K562 (cell line): ENCODE results near the gene ZNF366. TPM values are rescaled to one million over a fixed set of nuclear protein-coding genes. Genes with fewer than 3 reads are reported as not detected.
A peak's percentile ranks its signal among the peaks of the same experiment; 100 is the strongest.

Source experiments
- ATAC-seq: fragments of 200-7000 bp; cut with Tn5 transposase; 3 replicates; pipeline ENCODE4 v1.9.1; 2020; ENCODE audit warnings: moderate library complexity
- BruUV-seq: library from RNA; stranded (reverse); fragments of 400-500 nt; replicated peaks from 2 replicates; lab custom pipeline; 2021; lab: Mats Ljungman, UMichigan
- CTCF ChIA-PET: fragments of 300-600 bp; formaldehyde crosslinking; extraction: SDS; loops from one replicate; lab custom pipeline; 2021; ENCODE audit warnings: low intra/inter-chr PET ratio; lab: Yijun Ruan, JAX
- POLR2A ChIA-PET: fragments of 300-600, 350-650 bp; sonication (Branson Sonifier 250); formaldehyde crosslinking; extraction: SDS; loops from one replicate; lab custom pipeline; 2021; ENCODE audit warnings: antibody characterized with exemption, inconsistent platforms; lab: Yijun Ruan, JAX
- DNase-seq, 4 experiments: peaks; one replicate each; pipeline versions ENCODE4 v3.0.0 to v3.0.0-alpha.2; 2011 to 2018; ENCODE audit warnings: low spot score in 3 of 4, mixed read lengths in 3 of 4; ENCODE audit errors: extremely low read depth in 1 of 4
- FAIRE-seq: peaks from 2 replicates; lab custom pipeline; 2011; peaks lifted over from hg19 to GRCh38; lab: Jason Lieb, UNC
- H2AFZ ChIP-seq: 2 replicates; pipeline ENCODE4 v1.6.0; 2011; ENCODE audit warnings: low read depth, low read length, control low read depth, inconsistent platforms
- H3K27ac ChIP-seq: fragments of 200-600 bp; 3 replicates; pipeline ENCODE4 v1.8.0; 2011; ENCODE audit warnings: low read depth, mild to moderate bottlenecking, control low read depth, inconsistent platforms, low read length, moderate library complexity, mixed read lengths; ENCODE audit errors: extremely low read depth
- H3K27me3 ChIP-seq, 2 experiments: fragments of 300-600 bp in 1 of 2; 2 replicates in 1 of 2; 3 replicates in 1 of 2; pipeline versions ENCODE4 v1.6.0 to v1.8.0; 2011; ENCODE audit warnings: inconsistent platforms in 2 of 2, low read length in 2 of 2, mild to moderate bottlenecking in 1 of 2, mixed read lengths in 1 of 2, moderate library complexity in 1 of 2; ENCODE audit not compliant: control insufficient read depth in 2 of 2, insufficient read depth in 2 of 2
- H3K36me3 ChIP-seq: fragments of 300-600 bp; 3 replicates; pipeline ENCODE4 v1.8.0; 2011; ENCODE audit warnings: mild to moderate bottlenecking, low read length, inconsistent platforms; ENCODE audit not compliant: control insufficient read depth, insufficient read depth
- H3K4me1 ChIP-seq, 2 experiments: fragments of 200-600 bp in 1 of 2; replicated peaks in 1 of 2; 2 replicates in 1 of 2; 3 replicates in 1 of 2; pipeline versions ENCODE4 v1.5.1 to v1.8.0; 2011; ENCODE audit warnings: inconsistent platforms in 2 of 2, low read length in 2 of 2, mild to moderate bottlenecking in 1 of 2, mixed read lengths in 1 of 2, moderate library complexity in 1 of 2; ENCODE audit not compliant: control insufficient read depth in 2 of 2, insufficient read depth in 2 of 2
- H3K4me2 ChIP-seq: 2 replicates; pipeline ENCODE4 v1.6.1; 2011; ENCODE audit warnings: low read length, control low read depth, inconsistent platforms, mixed read lengths; ENCODE audit not compliant: insufficient read depth
- H3K4me3 ChIP-seq: fragments of 200-600 bp; sonication (generic), shearing (Covaris generic); 2 replicates; pipeline ENCODE4 v1.5.1; 2016; ENCODE audit warnings: control low read depth, inconsistent platforms
- H3K79me2 ChIP-seq: fragments of 200-600 bp; 3 replicates; pipeline ENCODE4 v1.8.0; 2011; ENCODE audit warnings: low read length, inconsistent platforms; ENCODE audit not compliant: control insufficient read depth, insufficient read depth
- H3K9ac ChIP-seq, 2 experiments: 2 replicates each; pipeline versions ENCODE4 v1.6.0 to v1.6.1; 2011; ENCODE audit warnings: low read depth in 2 of 2, low read length in 2 of 2, control low read depth in 1 of 2, inconsistent platforms in 1 of 2, mild to moderate bottlenecking in 1 of 2, mixed read lengths in 1 of 2; ENCODE audit not compliant: insufficient read depth in 1 of 2
- H3K9me1 ChIP-seq: one replicate; pipeline ENCODE4 v1.6.0; 2011; ENCODE audit warnings: inconsistent platforms, mild to moderate bottlenecking, low read length, moderate library complexity; ENCODE audit not compliant: control insufficient read depth, insufficient read depth
- H3K9me3 ChIP-seq: replicated peaks from 2 replicates; pipeline ENCODE4 v1.5.1; 2011; ENCODE audit warnings: low read depth, low read length, inconsistent platforms; ENCODE audit not compliant: control insufficient read depth, insufficient read depth
- H4K20me1 ChIP-seq: replicated peaks from 2 replicates; pipeline ENCODE4 v1.6.1; 2011; ENCODE audit warnings: low read length, inconsistent platforms, mixed read lengths; ENCODE audit not compliant: control insufficient read depth, insufficient read depth
- CBX3 ChIP-seq, 2 experiments: IDR thresholded peaks; 1 replicate in 1 of 2; 2 replicates in 1 of 2; pipeline ENCODE4 v1.6.1; 2012; ENCODE audit warnings: inconsistent platforms in 2 of 2, low read length in 2 of 2, borderline replicate concordance in 1 of 2, control low read depth in 1 of 2
- CHD2 ChIP-seq: IDR thresholded peaks from 2 replicates; pipeline ENCODE4 v1.6.1; 2011; ENCODE audit warnings: low read depth, low read length
- ETV5 ChIP-seq: sonication (generic); formaldehyde crosslinking; IDR thresholded peaks from 2 replicates; pipeline ENCODE4 v1.4.0; 2020; ENCODE audit warnings: low read depth, mild to moderate bottlenecking, missing genetic modification reagents
- NCOA6 ChIP-seq: fragments of 450-650 bp; IDR thresholded peaks from 2 replicates; pipeline ENCODE4 v1.6.1; 2017; ENCODE audit warnings: mild to moderate bottlenecking
- RBM34 ChIP-seq: fragments of 200-400 bp; formaldehyde crosslinking; IDR thresholded peaks from 2 replicates; pipeline ENCODE4 v1.6.1; 2018; ENCODE audit warnings: low read length, borderline replicate concordance; ENCODE audit not compliant: insufficient read depth
- SPI1 ChIP-seq: IDR thresholded peaks from 2 replicates; pipeline ENCODE4 v1.6.1; 2011; ENCODE audit warnings: low read depth, low read length, control low read depth, borderline replicate concordance
- TFAM ChIP-seq: fragments of 250-450 bp; sonication (Bioruptor Pico); conservative IDR thresholded peaks from 2 replicates; pipeline ENCODE4 v1.5.0; 2021; ENCODE audit warnings: mild to moderate bottlenecking, moderate library complexity
- ZC3H8 ChIP-seq: fragments of 450-650 bp; IDR thresholded peaks from 2 replicates; pipeline ENCODE4 v1.6.1; 2017
- ZNF124 ChIP-seq: sonication (generic); formaldehyde crosslinking; IDR thresholded peaks from 2 replicates; pipeline ENCODE4 v1.8.1; 2022; ENCODE audit warnings: missing genetic modification reagents
- WGBS: fragments of 100-300 bp; shearing (Covaris generic); methylation state at CpG from one replicate; pipeline ENCODE4 v1.1.6; 2016; ENCODE audit warnings: low coverage, mixed read lengths; ENCODE audit not compliant: insufficient coverage; ENCODE audit errors: missing lambda C conversion rate; 5-methylcytosine and 5-hydroxymethylcytosine counted together
- in situ Hi-C: fragments of 300-500 bp; cut with MboI; formaldehyde crosslinking; loops from 4 replicates; pipeline ENCODE4 v1.15.0; 2018; ENCODE audit warnings: inconsistent platforms, mixed read lengths
- intact Hi-C: fragments of 100-400 bp; cut with micrococcal nuclease; formaldehyde crosslinking; loops from 2 replicates; pipeline ENCODE4 v1.14.2; 2022
- polyA plus RNA-seq, 8 experiments: library from polyadenylated mRNA; depleted of rRNA in 4 of 8; stranded (reverse) in 5 of 8; unstranded in 3 of 8; fragments of >200 nt; fragmentation: Nextera tagmentation in 2 of 8; fragmentation: Illumina TruSeq in 1 of 8; extraction: Ambion mirVana in 2 of 8; extraction: Trizol in 1 of 8; gene quantifications; 2 replicates each; pipeline versions ENCODE4 v1.2.1 to v1.2.3, GENCODE V29; 2011 to 2014; ENCODE audit warnings: inconsistent platforms in 1 of 8, missing spikeins in 1 of 8
- total RNA-seq, 7 experiments: library from RNA; depleted of rRNA in 6 of 7; stranded (reverse); fragments of >200 nt in 6 of 7; fragmentation: Illumina TruSeq in 2 of 7; extraction: Trizol in 2 of 7; gene quantifications; 2 replicates each; pipeline versions ENCODE4 v1.2.1 to v1.2.3, GENCODE V29; 2011 to 2021; ENCODE audit warnings: low replicate concordance in 1 of 7
- TF ChIP-seq, protein P1 (sequence below): fragments of 150-350 bp; conservative IDR thresholded peaks from 2 replicates; pipeline ENCODE4 v1.6.1; 2014; ENCODE audit warnings: low read length
- TF ChIP-seq, protein P2 (sequence below): sonication (generic); formaldehyde crosslinking; IDR thresholded peaks from 2 replicates; pipeline ENCODE4 v1.8.0; 2022; ENCODE audit warnings: mild to moderate bottlenecking, missing genetic modification reagents

The ZNF366 gene
- total and polyA plus RNA-seq, 9 of the 15 experiments (the other 6 are each of a cell fraction or from before 2014, with no cell fraction given): not detected

DNA sequence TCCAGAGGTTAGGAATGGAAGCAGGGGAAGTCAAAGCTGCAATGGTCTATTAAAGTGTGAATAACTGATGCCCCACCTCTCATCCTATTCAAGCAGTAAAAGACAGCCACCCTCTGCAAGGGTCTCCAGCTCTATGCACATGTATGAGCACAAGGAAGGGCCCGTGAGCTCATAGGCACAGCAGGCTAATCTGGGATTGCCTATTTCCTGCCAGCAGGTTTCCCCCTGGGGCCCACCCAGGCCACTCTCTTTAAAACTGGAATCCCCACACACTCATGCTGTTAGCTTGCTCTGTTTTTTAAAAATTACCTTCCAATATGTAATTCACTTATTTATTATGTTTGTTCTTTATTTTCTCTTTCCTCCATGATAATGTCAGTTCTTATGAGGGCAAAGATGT, 48.7 kb upstream of the ZNF366 start:
- in situ Hi-C loops: no loop called here
- Histone ChIP-seq H3K9me1 (no peaks in the 10 kb centered on the region), H3K9ac (no peak overlapping the region), H3K27ac (no peak overlapping the region), H4K20me1 (no peaks in the 10 kb centered on the region), H3K27me3 (no peaks in the 10 kb centered on the region), H3K79me2 (no peaks in the 10 kb centered on the region), H3K4me3 (no peak overlapping the region), H3K36me3 (no peaks in the 10 kb centered on the region), H2AFZ (peak overlapping the region; percentile 53; the same call in 1 of the 2 replicates), H3K4me2 (no peak overlapping the region), H3K9me3 (no peaks in the 10 kb centered on the region), H3K4me1 (peaks cover 20 to 25% of the 10 kb centered on the region in 2 experiments)
- BruUV-seq: no TSS peak
- ATAC-seq: no peak
- WGBS: 25% methylated on average over 1 of the region's 1 CpG
- ChIA-PET CTCF (no interaction called here), POLR2A (no interaction called here)
- no peak for FAIRE-seq
- DNase-seq: no peak
- intact Hi-C loops: no loop called here
- TF ChIP-seq SPI1: no peak
- TF ChIP-seq CHD2: no peak
- TF ChIP-seq ZNF124 (CRISPR knock-in tag): no peak
- no peak for TF ChIP-seq ETV5 (CRISPR knock-in tag)
- no peak for TF ChIP-seq CBX3 (IDR thresholded peaks at IDR 0.05; ENCODE audit: borderline replicate concordance in 1 of 2, low read length in 2 of 2)
- no peak for TF ChIP-seq ZC3H8
- TF ChIP-seq, protein P1, sequence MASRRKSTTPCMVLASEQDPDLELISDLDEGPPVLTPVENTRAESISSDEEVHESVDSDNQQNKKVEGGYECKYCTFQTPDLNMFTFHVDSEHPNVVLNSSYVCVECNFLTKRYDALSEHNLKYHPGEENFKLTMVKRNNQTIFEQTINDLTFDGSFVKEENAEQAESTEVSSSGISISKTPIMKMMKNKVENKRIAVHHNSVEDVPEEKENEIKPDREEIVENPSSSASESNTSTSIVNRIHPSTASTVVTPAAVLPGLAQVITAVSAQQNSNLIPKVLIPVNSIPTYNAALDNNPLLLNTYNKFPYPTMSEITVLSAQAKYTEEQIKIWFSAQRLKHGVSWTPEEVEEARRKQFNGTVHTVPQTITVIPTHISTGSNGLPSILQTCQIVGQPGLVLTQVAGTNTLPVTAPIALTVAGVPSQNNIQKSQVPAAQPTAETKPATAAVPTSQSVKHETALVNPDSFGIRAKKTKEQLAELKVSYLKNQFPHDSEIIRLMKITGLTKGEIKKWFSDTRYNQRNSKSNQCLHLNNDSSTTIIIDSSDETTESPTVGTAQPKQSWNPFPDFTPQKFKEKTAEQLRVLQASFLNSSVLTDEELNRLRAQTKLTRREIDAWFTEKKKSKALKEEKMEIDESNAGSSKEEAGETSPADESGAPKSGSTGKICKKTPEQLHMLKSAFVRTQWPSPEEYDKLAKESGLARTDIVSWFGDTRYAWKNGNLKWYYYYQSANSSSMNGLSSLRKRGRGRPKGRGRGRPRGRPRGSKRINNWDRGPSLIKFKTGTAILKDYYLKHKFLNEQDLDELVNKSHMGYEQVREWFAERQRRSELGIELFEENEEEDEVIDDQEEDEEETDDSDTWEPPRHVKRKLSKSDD: no peak
- no peak for TF ChIP-seq RBM34
- no peak for TF ChIP-seq TFAM
- TF ChIP-seq, protein P2, sequence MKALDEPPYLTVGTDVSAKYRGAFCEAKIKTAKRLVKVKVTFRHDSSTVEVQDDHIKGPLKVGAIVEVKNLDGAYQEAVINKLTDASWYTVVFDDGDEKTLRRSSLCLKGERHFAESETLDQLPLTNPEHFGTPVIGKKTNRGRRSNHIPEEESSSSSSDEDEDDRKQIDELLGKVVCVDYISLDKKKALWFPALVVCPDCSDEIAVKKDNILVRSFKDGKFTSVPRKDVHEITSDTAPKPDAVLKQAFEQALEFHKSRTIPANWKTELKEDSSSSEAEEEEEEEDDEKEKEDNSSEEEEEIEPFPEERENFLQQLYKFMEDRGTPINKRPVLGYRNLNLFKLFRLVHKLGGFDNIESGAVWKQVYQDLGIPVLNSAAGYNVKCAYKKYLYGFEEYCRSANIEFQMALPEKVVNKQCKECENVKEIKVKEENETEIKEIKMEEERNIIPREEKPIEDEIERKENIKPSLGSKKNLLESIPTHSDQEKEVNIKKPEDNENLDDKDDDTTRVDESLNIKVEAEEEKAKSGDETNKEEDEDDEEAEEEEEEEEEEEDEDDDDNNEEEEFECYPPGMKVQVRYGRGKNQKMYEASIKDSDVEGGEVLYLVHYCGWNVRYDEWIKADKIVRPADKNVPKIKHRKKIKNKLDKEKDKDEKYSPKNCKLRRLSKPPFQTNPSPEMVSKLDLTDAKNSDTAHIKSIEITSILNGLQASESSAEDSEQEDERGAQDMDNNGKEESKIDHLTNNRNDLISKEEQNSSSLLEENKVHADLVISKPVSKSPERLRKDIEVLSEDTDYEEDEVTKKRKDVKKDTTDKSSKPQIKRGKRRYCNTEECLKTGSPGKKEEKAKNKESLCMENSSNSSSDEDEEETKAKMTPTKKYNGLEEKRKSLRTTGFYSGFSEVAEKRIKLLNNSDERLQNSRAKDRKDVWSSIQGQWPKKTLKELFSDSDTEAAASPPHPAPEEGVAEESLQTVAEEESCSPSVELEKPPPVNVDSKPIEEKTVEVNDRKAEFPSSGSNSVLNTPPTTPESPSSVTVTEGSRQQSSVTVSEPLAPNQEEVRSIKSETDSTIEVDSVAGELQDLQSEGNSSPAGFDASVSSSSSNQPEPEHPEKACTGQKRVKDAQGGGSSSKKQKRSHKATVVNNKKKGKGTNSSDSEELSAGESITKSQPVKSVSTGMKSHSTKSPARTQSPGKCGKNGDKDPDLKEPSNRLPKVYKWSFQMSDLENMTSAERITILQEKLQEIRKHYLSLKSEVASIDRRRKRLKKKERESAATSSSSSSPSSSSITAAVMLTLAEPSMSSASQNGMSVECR (CRISPR knock-in tag): no peak
- TF ChIP-seq NCOA6: no peak
